ENCODE results near the gene ARHGAP6. TPM values are rescaled to one million over a fixed set of nuclear protein-coding genes. Genes with fewer than 3 reads are reported as not detected.

The ARHGAP6 gene
- total RNA-seq, 1 experiment from 2014 or later, result 0.10 TPM

GRCh38 chrX:11629593-11630211 lies 36.0 kb downstream of the ARHGAP6 start:
- ChIA-PET CTCF (no interaction called here), POLR2A (no interaction called here), RAD21 (ENCODE audit: low non-redundant PET in 1 of 2, low total read pairs in 2 of 2, uncharacterized antibody in 2 of 2, unreplicated experiment in 2 of 2) (no interaction called here)
- DNase-seq (ENCODE audit: low read depth, low spot score) (no peak), ATAC-seq (no peak)
- H2AFZ ChIP-seq (ENCODE audit: low read depth, low read length, poor library complexity, severe bottlenecking), result no peak overlapping the region
- H4K20me1 ChIP-seq (ENCODE audit: insufficient read depth), result no peaks in the 10 kb centered on the region
- H3K79me2 ChIP-seq (ENCODE audit: insufficient read depth, low read length), result no peaks in the 10 kb centered on the region
- no peak overlapping the region for H3K27ac ChIP-seq (ENCODE audit: low read depth, low read length)
- H3K27me3 ChIP-seq (ENCODE audit: insufficient read depth, low read length), result no peaks in the 10 kb centered on the region
- BruUV-seq (replicated peaks), result no TSS peak
- H3K9me3 ChIP-seq (ENCODE audit: control insufficient read depth in 1 of 2, insufficient read depth in 1 of 2, low read depth in 1 of 2, low read length in 2 of 2), result no peaks in the 10 kb centered on the region
- intact Hi-C loops (cut with micrococcal nuclease), result no loop called here
- H3K4me2 ChIP-seq (ENCODE audit: low read length), result no peak overlapping the region
- no peak overlapping the region for H3K9ac ChIP-seq (ENCODE audit: low read length)
- no peaks in the 10 kb centered on the region for H3K4me1 ChIP-seq (ENCODE audit: control insufficient read depth in 1 of 2, insufficient read depth in 2 of 2, low read length in 2 of 2)
- no peak for TF ChIP-seq CEBPB (IDR thresholded peaks at IDR 0.05; ENCODE audit: low read depth)
- TF ChIP-seq POLR2AphosphoS5 (IDR thresholded peaks at IDR 0.05; ENCODE audit: low read depth, low read length), result no peak
- H3K36me3 ChIP-seq (ENCODE audit: control insufficient read depth in 1 of 2, insufficient read depth in 2 of 2, low read length in 2 of 2), result no peaks in the 10 kb centered on the region
- no peaks in the 10 kb centered on the region for H3K9me2 ChIP-seq (ENCODE audit: insufficient read depth)
- no peak overlapping the region for H3K4me3 ChIP-seq (replicated peaks in 1 of 2; ENCODE audit: low read depth in 1 of 2, low read length in 2 of 2)

GRCh38 chrX:11628399-11628798 lies 37.3 kb downstream of the ARHGAP6 start:
- H3K4me3 ChIP-seq (replicated peaks in 1 of 2; ENCODE audit: low read depth in 1 of 2, low read length in 2 of 2), result no peak overlapping the region
- RAD21 ChIA-PET (ENCODE audit: low non-redundant PET in 1 of 2, low total read pairs in 2 of 2, uncharacterized antibody in 2 of 2, unreplicated experiment in 2 of 2), result no interaction called here
- POLR2A ChIA-PET, result no interaction called here
- no peak overlapping the region for H3K4me2 ChIP-seq (ENCODE audit: low read length)
- H3K27ac ChIP-seq (ENCODE audit: low read depth, low read length), result no peak overlapping the region
- no peaks in the 10 kb centered on the region for H3K79me2 ChIP-seq (ENCODE audit: insufficient read depth, low read length)
- H2AFZ ChIP-seq (ENCODE audit: low read depth, low read length, poor library complexity, severe bottlenecking), result no peak overlapping the region
- no peaks in the 10 kb centered on the region for H3K27me3 ChIP-seq (ENCODE audit: insufficient read depth, low read length)
- H4K20me1 ChIP-seq (ENCODE audit: insufficient read depth), result no peaks in the 10 kb centered on the region
- H3K9me2 ChIP-seq (ENCODE audit: insufficient read depth), result no peaks in the 10 kb centered on the region
- no peaks in the 10 kb centered on the region for H3K9me3 ChIP-seq (ENCODE audit: control insufficient read depth in 1 of 2, insufficient read depth in 1 of 2, low read depth in 1 of 2, low read length in 2 of 2)
- no TSS peak for BruUV-seq (replicated peaks)
- CTCF ChIA-PET, result no interaction called here
- no peak overlapping the region for H3K9ac ChIP-seq (ENCODE audit: low read length)
- intact Hi-C loops (cut with micrococcal nuclease), result no loop called here
- H3K36me3 ChIP-seq (ENCODE audit: control insufficient read depth in 1 of 2, insufficient read depth in 2 of 2, low read length in 2 of 2), result no peaks in the 10 kb centered on the region
- H3K4me1 ChIP-seq (ENCODE audit: control insufficient read depth in 1 of 2, insufficient read depth in 2 of 2, low read length in 2 of 2), result no peaks in the 10 kb centered on the region
- DNase-seq (ENCODE audit: low read depth, low spot score) (no peak), ATAC-seq (no peak)
- TF ChIP-seq, protein P1, sequence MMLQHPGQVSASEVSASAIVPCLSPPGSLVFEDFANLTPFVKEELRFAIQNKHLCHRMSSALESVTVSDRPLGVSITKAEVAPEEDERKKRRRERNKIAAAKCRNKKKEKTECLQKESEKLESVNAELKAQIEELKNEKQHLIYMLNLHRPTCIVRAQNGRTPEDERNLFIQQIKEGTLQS (IDR thresholded peaks at IDR 0.05), result no peak
- no peak for TF ChIP-seq ZFX (IDR thresholded peaks at IDR 0.05)
- no peak for TF ChIP-seq CEBPB (IDR thresholded peaks at IDR 0.05; ENCODE audit: low read depth)
- TF ChIP-seq YY1 (IDR thresholded peaks at IDR 0.05; ENCODE audit: extremely low read depth, insufficient replicate concordance, low read depth, low read length), result no peak
- TF ChIP-seq SIN3A (IDR thresholded peaks at IDR 0.05; ENCODE audit: low read depth), result no peak
- TF ChIP-seq POLR2A (IDR thresholded peaks at IDR 0.05; ENCODE audit: borderline replicate concordance, extremely low read depth, insufficient read depth, insufficient read length), result no peak
- TF ChIP-seq RAD21 (IDR thresholded peaks at IDR 0.05; ENCODE audit: low read depth), result no peak
- no peak for TF ChIP-seq JUND (IDR thresholded peaks at IDR 0.05)
- TF ChIP-seq, protein P2, sequence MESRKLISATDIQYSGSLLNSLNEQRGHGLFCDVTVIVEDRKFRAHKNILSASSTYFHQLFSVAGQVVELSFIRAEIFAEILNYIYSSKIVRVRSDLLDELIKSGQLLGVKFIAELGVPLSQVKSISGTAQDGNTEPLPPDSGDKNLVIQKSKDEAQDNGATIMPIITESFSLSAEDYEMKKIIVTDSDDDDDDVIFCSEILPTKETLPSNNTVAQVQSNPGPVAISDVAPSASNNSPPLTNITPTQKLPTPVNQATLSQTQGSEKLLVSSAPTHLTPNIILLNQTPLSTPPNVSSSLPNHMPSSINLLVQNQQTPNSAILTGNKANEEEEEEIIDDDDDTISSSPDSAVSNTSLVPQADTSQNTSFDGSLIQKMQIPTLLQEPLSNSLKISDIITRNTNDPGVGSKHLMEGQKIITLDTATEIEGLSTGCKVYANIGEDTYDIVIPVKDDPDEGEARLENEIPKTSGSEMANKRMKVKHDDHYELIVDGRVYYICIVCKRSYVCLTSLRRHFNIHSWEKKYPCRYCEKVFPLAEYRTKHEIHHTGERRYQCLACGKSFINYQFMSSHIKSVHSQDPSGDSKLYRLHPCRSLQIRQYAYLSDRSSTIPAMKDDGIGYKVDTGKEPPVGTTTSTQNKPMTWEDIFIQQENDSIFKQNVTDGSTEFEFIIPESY (IDR thresholded peaks at IDR 0.05; ENCODE audit: extremely low read depth, insufficient replicate concordance, low read length), result no peak
- TF ChIP-seq SRF (IDR thresholded peaks at IDR 0.05; ENCODE audit: low read depth), result no peak
- TF ChIP-seq CTCF (IDR thresholded peaks at IDR 0.05 in 2 of 3, conservative IDR thresholded peaks at IDR 0.05 in 1 of 3; ENCODE audit: borderline replicate concordance in 1 of 3, insufficient read depth in 1 of 3, low read depth in 2 of 3, low read length in 2 of 3), result no peak
- no peak for TF ChIP-seq ZNF274 (IDR thresholded peaks at IDR 0.05; ENCODE audit: low read depth, low read length)
- no peak for TF ChIP-seq FOSL1 (IDR thresholded peaks at IDR 0.05; ENCODE audit: low read depth)
- TF ChIP-seq POLR2AphosphoS5 (IDR thresholded peaks at IDR 0.05; ENCODE audit: low read depth, low read length), result no peak
- TF ChIP-seq EZH2phosphoT487 (IDR thresholded peaks at IDR 0.05; ENCODE audit: borderline replicate concordance), result no peak
- no peak for TF ChIP-seq EGR1 (IDR thresholded peaks at IDR 0.05; ENCODE audit: low read depth)
- no peak for TF ChIP-seq SP1 (IDR thresholded peaks at IDR 0.05; ENCODE audit: low read depth)
- TF ChIP-seq EZH2 (IDR thresholded peaks at IDR 0.05), result no peak
- TF ChIP-seq MAX (IDR thresholded peaks at IDR 0.05), result no peak

Data from HCT116 (cell line).